A673 (cell line): ENCODE measurements around the gene MAB21L1.

Source experiments
- CTCF ChIP-seq: fragments of 300-800, 200-600 bp; sonication (generic); conservative IDR thresholded peaks from 2 replicates; pipeline ENCODE4 v1.5.1; 2017; ENCODE audit warnings: low read depth, mild to moderate bottlenecking, antibody characterized with exemption, low read length, moderate library complexity, mixed read lengths
- EZH2 ChIP-seq: fragments of 200-600 bp; sonication (generic); IDR thresholded peaks from 2 replicates; pipeline ENCODE4 v1.6.1; 2017; ENCODE audit warnings: borderline replicate concordance, low read depth, mild to moderate bottlenecking, mixed read lengths, antibody characterized with exemption, low read length; ENCODE audit not compliant: poor library complexity, severe bottlenecking

DNA sequence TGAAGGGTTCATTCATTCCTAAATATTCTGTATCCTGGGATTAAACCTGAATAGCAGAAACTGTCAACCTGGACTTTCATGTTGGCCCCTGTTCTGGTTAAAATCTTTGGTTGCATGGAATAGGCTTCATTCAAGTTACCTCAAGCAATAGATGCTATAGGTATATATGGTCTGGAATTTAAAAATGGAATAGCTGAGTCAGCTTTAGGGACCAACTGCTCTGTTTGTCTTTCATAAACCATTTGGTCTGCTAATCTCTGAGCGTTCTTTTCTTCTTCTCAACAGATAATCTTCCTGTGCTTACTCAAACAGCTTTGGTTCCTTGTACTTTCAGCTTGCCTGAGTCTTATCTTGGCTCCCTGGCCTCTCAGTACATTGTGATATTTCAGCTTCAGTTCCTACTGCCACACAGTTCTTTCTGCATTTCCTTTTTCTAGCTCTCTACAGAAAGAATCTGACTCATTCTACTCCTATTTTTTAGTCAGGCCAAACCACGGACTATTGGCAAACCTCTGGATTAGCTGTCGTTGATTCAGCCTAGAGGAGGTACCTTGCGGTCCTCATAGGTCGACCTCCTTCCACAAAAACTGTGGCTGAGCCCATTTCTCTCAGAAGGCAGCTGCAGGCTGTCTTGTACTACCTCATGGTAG lies 35.9 kb upstream of the MAB21L1 start:
- no peak for TF ChIP-seq CTCF
- TF ChIP-seq EZH2 = no peak
